H1 (cell line): Measurements from ENCODE around the gene FRAT2. TPM values are rescaled to one million over a fixed set of nuclear protein-coding genes. Genes with fewer than 3 reads are reported as not detected.

Source experiments
- CTCF ChIA-PET: fragments of 300-600 bp; sonication (Branson Sonifier 250); formaldehyde crosslinking; loops from one replicate; lab custom pipeline; 2021; ENCODE audit not compliant: partially characterized antibody; lab: Charles Lee
- POLR2A ChIA-PET: fragments of 300-600 bp; sonication (Branson Sonifier 250); formaldehyde crosslinking; loops from one replicate; lab custom pipeline; 2021; ENCODE audit warnings: inconsistent platforms; ENCODE audit not compliant: partially characterized antibody; lab: Charles Lee
- DNase-seq, 2 experiments: peaks; one replicate each; pipeline versions ENCODE4 v3.0.0 to v3.0.0-alpha.2; 2010 to 2022; ENCODE audit warnings: low spot score in 2 of 2, low read depth in 1 of 2, mixed read lengths in 1 of 2
- FAIRE-seq: peaks from 2 replicates; lab custom pipeline; 2011; peaks lifted over from hg19 to GRCh38; lab: Jason Lieb, UNC
- H2AFZ ChIP-seq: 2 replicates; pipeline ENCODE4 v1.8.1; 2012; ENCODE audit warnings: low read length, inconsistent platforms
- H2AK5ac ChIP-seq: 2 replicates; pipeline ENCODE4 v1.6.1; 2013; ENCODE audit warnings: low read depth, low read length
- H2BK120ac ChIP-seq: replicated peaks from 2 replicates; pipeline ENCODE3; 2013; ENCODE audit warnings: low read depth, low read length, inconsistent platforms
- H2BK12ac ChIP-seq: 2 replicates; pipeline ENCODE4 v1.6.1; 2013; ENCODE audit warnings: low read depth, low read length
- H2BK15ac ChIP-seq: 2 replicates; pipeline ENCODE4 v1.6.1; 2013; ENCODE audit warnings: low read length
- H2BK20ac ChIP-seq: 2 replicates; pipeline ENCODE4 v1.6.1; 2013; ENCODE audit warnings: low read length
- H2BK5ac ChIP-seq: 2 replicates; pipeline ENCODE4 v1.6.1; 2013; ENCODE audit warnings: low read depth, low read length
- H3K14ac ChIP-seq: 2 replicates; pipeline ENCODE4 v1.6.1; 2013; ENCODE audit warnings: inconsistent platforms; ENCODE audit not compliant: insufficient read length
- H3K18ac ChIP-seq: 2 replicates; pipeline ENCODE4 v1.6.1; 2013; ENCODE audit warnings: low read length; ENCODE audit errors: extremely low read depth
- H3K23ac ChIP-seq: 2 replicates; pipeline ENCODE4 v1.6.1; 2013; ENCODE audit warnings: inconsistent platforms; ENCODE audit not compliant: insufficient read length
- H3K23me2 ChIP-seq: 2 replicates; pipeline ENCODE4 v1.6.1; 2013; ENCODE audit warnings: low read depth, low read length
- H3K27ac ChIP-seq: 2 replicates; pipeline ENCODE4 v1.6.1; 2011; ENCODE audit warnings: low read depth, low read length, inconsistent platforms
- H3K27me3 ChIP-seq, 4 experiments: replicated peaks in 1 of 4; 1 replicate in 1 of 4; 2 replicates in 3 of 4; pipeline versions ENCODE4 v1.6.1 to v1.8.1; 2011 to 2013; ENCODE audit warnings: low read length in 3 of 4, mild to moderate bottlenecking in 3 of 4, inconsistent platforms in 2 of 4, mixed read lengths in 2 of 4, moderate library complexity in 1 of 4; ENCODE audit not compliant: control insufficient read depth in 3 of 4, insufficient read depth in 3 of 4; ENCODE audit errors: extremely low read depth in 1 of 4
- H3K36me3 ChIP-seq, 4 experiments: 2 replicates each; pipeline versions ENCODE4 v1.6.1 to v1.8.1; 2011 to 2013; ENCODE audit warnings: mild to moderate bottlenecking in 4 of 4, low read length in 3 of 4, moderate library complexity in 2 of 4, control low read depth in 1 of 4, inconsistent platforms in 1 of 4; ENCODE audit not compliant: insufficient read depth in 4 of 4, control insufficient read depth in 2 of 4
- H3K4ac ChIP-seq: replicated peaks from 2 replicates; pipeline ENCODE3; 2013; ENCODE audit warnings: low read length, low read depth, mixed read lengths, inconsistent platforms; ENCODE audit not compliant: insufficient read length
- H3K4me1 ChIP-seq, 4 experiments: replicated peaks in 1 of 4; 1 replicate in 1 of 4; 2 replicates in 3 of 4; pipeline versions ENCODE4 v1.6.1 to v1.8.1; 2011 to 2013; ENCODE audit warnings: low read length in 3 of 4, inconsistent platforms in 2 of 4, mixed read lengths in 1 of 4; ENCODE audit not compliant: insufficient read depth in 4 of 4, control insufficient read depth in 3 of 4
- H3K4me2 ChIP-seq, 2 experiments: 2 replicates each; pipeline versions ENCODE4 v1.6.1 to v1.8.1; 2011 to 2013; ENCODE audit warnings: low read depth in 2 of 2, low read length in 2 of 2, control low read depth in 1 of 2, inconsistent platforms in 1 of 2, mild to moderate bottlenecking in 1 of 2; ENCODE audit not compliant: insufficient read depth in 1 of 2
- H3K4me3 ChIP-seq, 4 experiments: fragments of 200-600, 300-600 bp in 1 of 4; sonication (generic), shearing (Covaris generic), sonication (Bioruptor Twin) in 1 of 4; 2 replicates each; pipeline versions ENCODE4 v1.5.1 to v1.8.1; 2011 to 2016; ENCODE audit warnings: low read length in 4 of 4, low read depth in 3 of 4, control low read depth in 2 of 4, inconsistent platforms in 2 of 4, mild to moderate bottlenecking in 2 of 4, mixed read lengths in 1 of 4, moderate library complexity in 1 of 4; ENCODE audit not compliant: insufficient read depth in 2 of 4; ENCODE audit errors: extremely low read depth in 1 of 4
- H3K56ac ChIP-seq: replicated peaks from 2 replicates; pipeline ENCODE3; 2013; ENCODE audit warnings: low read depth, mild to moderate bottlenecking, mixed read lengths, low read length, inconsistent platforms; ENCODE audit not compliant: insufficient read length
- H3K79me1 ChIP-seq: 2 replicates; pipeline ENCODE4 v1.6.1; 2013; ENCODE audit warnings: low read depth, low read length, control low read depth
- H3K79me2 ChIP-seq, 2 experiments: 2 replicates each; pipeline versions ENCODE4 v1.6.1 to v1.8.1; 2012 to 2013; ENCODE audit warnings: low read length in 2 of 2, mild to moderate bottlenecking in 2 of 2, inconsistent platforms in 1 of 2; ENCODE audit not compliant: insufficient read depth in 2 of 2, control insufficient read depth in 1 of 2
- H3K9ac ChIP-seq, 4 experiments: replicated peaks in 1 of 4; 1 replicate in 1 of 4; 2 replicates in 3 of 4; pipeline versions ENCODE4 v1.6.1 to v1.8.1; 2011 to 2013; ENCODE audit warnings: low read depth in 3 of 4, low read length in 3 of 4, control low read depth in 2 of 4, mild to moderate bottlenecking in 2 of 4, moderate library complexity in 2 of 4, inconsistent platforms in 1 of 4; ENCODE audit errors: extremely low read depth in 1 of 4
- H3K9me3 ChIP-seq, 2 experiments: 2 replicates each; pipeline versions ENCODE4 v1.6.1 to v1.8.1; 2012 to 2013; ENCODE audit warnings: mild to moderate bottlenecking in 2 of 2, moderate library complexity in 2 of 2, control low read depth in 1 of 2, inconsistent platforms in 1 of 2, low read depth in 1 of 2, low read length in 1 of 2, mixed read lengths in 1 of 2; ENCODE audit not compliant: insufficient read depth in 2 of 2
- H4K20me1 ChIP-seq, 2 experiments: replicated peaks in 1 of 2; 2 replicates each; pipeline versions ENCODE3 to v1.8.1; 2011 to 2013; ENCODE audit warnings: inconsistent platforms in 2 of 2, low read length in 2 of 2, mild to moderate bottlenecking in 1 of 2; ENCODE audit not compliant: insufficient read depth in 2 of 2, control insufficient read depth in 1 of 2
- H4K5ac ChIP-seq: 2 replicates; pipeline ENCODE4 v1.6.1; 2013; ENCODE audit warnings: low read length, low read depth, mixed read lengths, inconsistent platforms; ENCODE audit not compliant: insufficient read length
- H4K8ac ChIP-seq: 2 replicates; pipeline ENCODE4 v1.8.0; 2013; ENCODE audit warnings: mild to moderate bottlenecking, moderate library complexity, low read length, inconsistent platforms; ENCODE audit not compliant: insufficient read depth; ENCODE audit errors: extremely low read depth
- H4K91ac ChIP-seq: replicated peaks from 2 replicates; pipeline ENCODE3; 2013; ENCODE audit warnings: low read length, mixed read lengths, inconsistent platforms; ENCODE audit not compliant: insufficient read length
- BCL11A ChIP-seq, 2 experiments: IDR thresholded peaks; one replicate each; pipeline ENCODE4 v1.6.1; 2011; ENCODE audit warnings: low read depth in 2 of 2, low read length in 2 of 2, mild to moderate bottlenecking in 2 of 2
- RAD21 ChIP-seq, 2 experiments: IDR thresholded peaks in 1 of 2; conservative IDR thresholded peaks in 1 of 2; 2 replicates each; pipeline ENCODE4 v1.6.1; 2011; ENCODE audit warnings: low read depth in 2 of 2, low read length in 2 of 2, improper control_type of control experiment in 1 of 2, inconsistent platforms in 1 of 2, mild to moderate bottlenecking in 1 of 2, moderate library complexity in 1 of 2
- WGBS, 2 experiments: shearing (Covaris generic) in 1 of 2; methylation state at CpG; one replicate each; pipeline versions ENCODE4 v1.1.6 to v1.1.7; 2013 to 2015; ENCODE audit warnings: low lambda C conversion rate in 2 of 2, mixed read lengths in 2 of 2, inconsistent platforms in 1 of 2, low coverage in 1 of 2, missing lambda C conversion rate in 1 of 2; ENCODE audit not compliant: insufficient replicate concordance in 2 of 2, insufficient coverage in 1 of 2, insufficient read length in 1 of 2; ENCODE audit errors: extremely low coverage in 1 of 2, missing lambda C conversion rate in 1 of 2; 5-methylcytosine and 5-hydroxymethylcytosine counted together
- polyA plus RNA-seq, 7 experiments: library from polyadenylated mRNA; depleted of rRNA in 3 of 7; stranded (reverse) in 5 of 7; unstranded in 2 of 7; fragments of >200 nt in 5 of 7; fragments of 200-250 nt in 2 of 7; gene quantifications; 1 replicate in 5 of 7; 2 replicates in 1 of 7; 4 replicates in 1 of 7; pipeline versions ENCODE4 v1.2.1 to v1.2.3, GENCODE V29; 2011 to 2013; ENCODE audit warnings: missing spikeins in 2 of 7, mixed read lengths in 2 of 7
- total RNA-seq: library from RNA; stranded (reverse); fragmentation: NEBNext Ultra II Directional; extraction: Animal tissue kit (Norgen Biotek cat#: 25700); gene quantifications from 2 replicates; pipeline ENCODE4 v1.2.1, GENCODE V29; 2021

Gene FRAT2
- total and polyA plus RNA-seq, 2 of the 8 experiments (the other 6 are each of a cell fraction or from before 2014, with no cell fraction given): 47.4 to 83.0 TPM

DNA sequence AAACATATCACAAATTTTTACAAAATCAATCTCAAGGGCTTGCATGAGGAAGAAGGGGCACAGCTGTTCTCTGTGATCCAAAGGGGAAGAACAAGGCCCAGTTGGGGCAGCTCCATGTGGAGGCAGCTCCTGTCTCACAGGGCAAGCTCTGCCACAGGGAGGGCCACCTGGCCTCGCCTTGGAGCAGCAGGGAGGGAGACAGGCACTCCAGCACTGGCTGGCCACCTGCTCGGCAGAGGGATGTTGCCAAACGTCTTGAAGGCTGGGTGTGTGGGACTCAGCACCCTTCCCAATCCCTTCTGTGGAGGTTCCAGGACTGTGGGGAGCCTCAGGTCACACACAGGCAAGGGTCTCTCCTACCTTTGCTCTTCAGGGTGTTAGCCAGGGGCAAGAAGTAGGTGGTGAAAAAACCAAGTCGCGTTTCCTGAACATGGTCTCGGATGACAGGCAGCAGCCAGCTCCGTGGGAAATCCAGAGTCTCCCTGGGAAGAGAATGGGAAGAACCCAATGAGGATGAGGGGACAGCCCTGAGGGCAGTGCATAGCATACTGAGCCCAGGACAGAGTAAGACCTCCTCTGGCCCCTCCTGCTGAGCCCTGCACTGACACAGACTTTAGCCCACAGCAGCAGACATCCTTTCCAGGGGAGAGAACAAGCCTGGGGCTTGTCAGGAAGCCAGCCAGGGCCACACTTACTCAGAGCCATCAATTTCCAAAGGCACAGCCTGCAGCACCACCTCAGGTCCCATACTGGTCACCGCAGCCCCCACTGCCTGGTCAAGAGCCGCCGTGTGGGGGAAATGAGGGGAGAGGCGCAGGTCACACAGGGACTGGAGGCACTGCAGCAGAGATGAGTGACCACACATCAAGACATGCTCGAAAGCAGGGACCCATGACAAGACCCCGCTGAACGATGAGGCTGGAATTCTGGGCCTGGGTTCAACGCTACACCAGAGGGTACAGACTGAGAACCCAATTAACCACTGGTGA is 44.7 kb upstream of the FRAT2 start:
- Histone ChIP-seq H4K8ac (no peak overlapping the region; the same call in 1 of the 2 replicates), H2BK5ac (no peak overlapping the region), H3K9me3 (no peaks in the 10 kb centered on the region), H3K14ac (no peak overlapping the region), H3K36me3 (peaks cover 2 to 45% (median 33%) of the 10 kb centered on the region in 4 experiments; a peak in 7 of 8 replicates), H3K23me2 (no peaks in the 10 kb centered on the region), H3K18ac (no peak overlapping the region), H2AFZ (no peak overlapping the region), H2AK5ac (no peak overlapping the region), H4K5ac (no peak overlapping the region), H3K56ac (no peak overlapping the region), H3K79me2 (no peaks in the 10 kb centered on the region), H3K79me1 (no peaks in the 10 kb centered on the region), H3K27ac (no peak overlapping the region), H3K23ac (no peak overlapping the region), H3K4me3 (no peak overlapping the region), H4K91ac (no peak overlapping the region), H2BK20ac (no peak overlapping the region), H3K27me3 (no peaks in the 10 kb centered on the region), H3K9ac (no peak overlapping the region), H2BK15ac (no peak overlapping the region), H3K4me1 (no peaks in the 10 kb centered on the region), H2BK120ac (no peak overlapping the region), H4K20me1 (peaks cover 0 to 3% of the 10 kb centered on the region in 2 experiments), H3K4ac (no peak overlapping the region), H2BK12ac (no peak overlapping the region), H3K4me2 (no peak overlapping the region)
- no peak for FAIRE-seq
- WGBS, 2 experiments: 90% methylated on average over 15 of the region's 15 CpGs; no CpG with 5 or more reads in 1 of the 2 experiments
- TF ChIP-seq BCL11A (IDR thresholded peaks at IDR 0.05; ENCODE audit: low read depth in 2 of 2, low read length in 2 of 2) (no peak), RAD21 (IDR thresholded peaks at IDR 0.05 in 1 of 2, conservative IDR thresholded peaks at IDR 0.05 in 1 of 2; ENCODE audit: low read depth in 2 of 2, low read length in 2 of 2) (peak in 1 of 2 experiments; percentile 17; a peak in 1 of 4 replicates)
- ChIA-PET POLR2A (no interaction called here), CTCF (no interaction called here)
- no peak for DNase-seq
